Lower leg skin (tissue), 3 donors: ENCODE data around the gene ATE1.

Experiments
- POLR2A ChIP-seq, 2 donors: fragments of 450-650 bp; IDR thresholded peaks; one replicate each; pipeline ENCODE4 v1.6.1; 2016 to 2017; ENCODE audit warnings: antibody characterized with exemption in 2 of 2, mild to moderate bottlenecking in 1 of 2, moderate library complexity in 1 of 2
- TF ChIP-seq, protein P1 (sequence below), 3 donors: fragments of 450-650 bp; IDR thresholded peaks; one replicate each; pipeline ENCODE4 v1.5.1; 2016; ENCODE audit warnings: antibody characterized with exemption in 3 of 3, mild to moderate bottlenecking in 3 of 3, moderate library complexity in 2 of 3

DNA sequence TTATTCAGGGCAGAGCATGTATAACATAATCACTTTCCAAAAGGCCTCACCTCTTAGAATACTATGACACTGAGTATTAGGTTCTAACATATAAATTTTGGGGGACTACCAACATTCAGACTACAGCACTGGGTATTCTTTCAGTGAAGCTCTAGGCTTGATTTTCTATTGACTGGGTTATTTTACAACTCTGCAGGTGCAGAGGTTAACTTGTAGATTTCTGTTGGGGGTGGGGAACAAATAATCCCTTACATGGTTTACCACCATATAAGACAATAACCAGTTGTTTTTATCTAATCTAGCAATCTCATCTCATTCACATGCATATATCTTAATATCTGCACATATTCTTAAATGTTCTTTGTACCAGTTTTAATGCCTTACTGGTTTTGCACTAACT is 73.9 kb downstream of the ATE1 start:
- TF ChIP-seq, protein P1, sequence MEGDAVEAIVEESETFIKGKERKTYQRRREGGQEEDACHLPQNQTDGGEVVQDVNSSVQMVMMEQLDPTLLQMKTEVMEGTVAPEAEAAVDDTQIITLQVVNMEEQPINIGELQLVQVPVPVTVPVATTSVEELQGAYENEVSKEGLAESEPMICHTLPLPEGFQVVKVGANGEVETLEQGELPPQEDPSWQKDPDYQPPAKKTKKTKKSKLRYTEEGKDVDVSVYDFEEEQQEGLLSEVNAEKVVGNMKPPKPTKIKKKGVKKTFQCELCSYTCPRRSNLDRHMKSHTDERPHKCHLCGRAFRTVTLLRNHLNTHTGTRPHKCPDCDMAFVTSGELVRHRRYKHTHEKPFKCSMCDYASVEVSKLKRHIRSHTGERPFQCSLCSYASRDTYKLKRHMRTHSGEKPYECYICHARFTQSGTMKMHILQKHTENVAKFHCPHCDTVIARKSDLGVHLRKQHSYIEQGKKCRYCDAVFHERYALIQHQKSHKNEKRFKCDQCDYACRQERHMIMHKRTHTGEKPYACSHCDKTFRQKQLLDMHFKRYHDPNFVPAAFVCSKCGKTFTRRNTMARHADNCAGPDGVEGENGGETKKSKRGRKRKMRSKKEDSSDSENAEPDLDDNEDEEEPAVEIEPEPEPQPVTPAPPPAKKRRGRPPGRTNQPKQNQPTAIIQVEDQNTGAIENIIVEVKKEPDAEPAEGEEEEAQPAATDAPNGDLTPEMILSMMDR (IDR thresholded peaks at IDR 0.05), result no peak
- no peak for TF ChIP-seq POLR2A (IDR thresholded peaks at IDR 0.05)
